Fibroblast of the conjunctiva (primary cell): ENCODE results near the gene CHORDC1.
"Not testable (repeated sequence)": the region's sequence is repeated elsewhere in the genome, so short reads cannot be mapped to it uniquely, and the experiment has no call there.

Experiments used
- DNase-seq: peaks from one replicate; pipeline ENCODE4 v3.0.0-alpha.2; 2010; ENCODE audit warnings: low read depth

CHORDC1 gene

GRCh38 chr11:90222459-90223247 lies at the start of gene CHORDC1:
Gene CHORDC1, minus strand, starts transcription at chr11:90223049. Its CDS starts 95 bp downstream, at chr11:90222954.
- peak; percentile 64 for DNase-seq

GRCh38 chr11:90257158-90257525 lies 34.3 kb upstream of the CHORDC1 start:
- DNase-seq = no peak

GRCh38 chr11:90256404-90257157 lies 33.7 kb upstream of the CHORDC1 start:
- DNase-seq = no peak

- DNase-seq = no peak
These were observed 31.2 kb upstream of the CHORDC1 start for GRCh38 chr11:90254065-90254464.

GRCh38 chr11:90252053-90252452 lies 29.2 kb upstream of the CHORDC1 start:
- no peak for DNase-seq

- no peak for DNase-seq
These were observed 28.8 kb upstream of the CHORDC1 start for GRCh38 chr11:90251599-90251998.

GRCh38 chr11:90250970-90251369 lies 28.1 kb upstream of the CHORDC1 start:
- DNase-seq = no peak

- no peak for DNase-seq
These were observed 23.6 kb upstream of the CHORDC1 start for GRCh38 chr11:90246468-90246867.

GRCh38 chr11:90243534-90243933 lies 20.7 kb upstream of the CHORDC1 start:
- DNase-seq = no peak

GRCh38 chr11:90242894-90243416 lies 20.1 kb upstream of the CHORDC1 start:
- DNase-seq = no peak

- no peak for DNase-seq
These were observed 18.6 kb upstream of the CHORDC1 start for GRCh38 chr11:90241414-90241813.

GRCh38 chr11:90239967-90240636 lies 17.3 kb upstream of the CHORDC1 start:
- DNase-seq = not testable (repeated sequence)

GRCh38 chr11:90237004-90237403 lies 14.2 kb upstream of the CHORDC1 start:
- no peak for DNase-seq

GRCh38 chr11:90235526-90235925 lies 12.7 kb upstream of the CHORDC1 start:
- DNase-seq = no peak

GRCh38 chr11:90234977-90235376 lies 12.1 kb upstream of the CHORDC1 start:
- DNase-seq = no peak

GRCh38 chr11:90229791-90230190 lies 6.9 kb upstream of the CHORDC1 start:
- no peak for DNase-seq

GRCh38 chr11:90228056-90228455 lies 5.2 kb upstream of the CHORDC1 start:
- no peak for DNase-seq

GRCh38 chr11:90223248-90223585 lies 368 bp upstream of the CHORDC1 start:
- no peak for DNase-seq

GRCh38 chr11:90221803-90222458 lies 918 bp downstream of the CHORDC1 start:
- DNase-seq = no peak

GRCh38 chr11:90220391-90220790 lies 2.5 kb downstream of the CHORDC1 start:
- DNase-seq = peak; percentile 37

- no peak for DNase-seq
These were observed 3.4 kb downstream of the CHORDC1 start for GRCh38 chr11:90219438-90219837.

GRCh38 chr11:90218606-90219005 lies 4.2 kb downstream of the CHORDC1 start:
- DNase-seq = no peak
